Kidney (tissue), 14 donors: ENCODE data around the gene KCNG2. TPM values are rescaled to one million over a fixed set of nuclear protein-coding genes. Genes with fewer than 3 reads are reported as not detected.
A peak's percentile ranks its signal among the peaks of the same experiment; 100 is the strongest.

Experiments used
- DNase-seq, 5 donors: peaks; one replicate each; pipeline ENCODE4 v3.0.0-alpha.2; 2013 to 2020
- FAIRE-seq: peaks from 2 replicates; lab custom pipeline; 2012; peaks lifted over from hg19 to GRCh38; lab: Jason Lieb, UNC
- H3K27ac ChIP-seq, 2 donors: one replicate each; pipeline ENCODE4 v1.7.0; 2013; ENCODE audit warnings: low read depth in 2 of 2, low read length in 2 of 2, inconsistent platforms in 1 of 2
- H3K27me3 ChIP-seq: one replicate; pipeline ENCODE4 v1.7.1; 2013; ENCODE audit warnings: low read length, inconsistent platforms; ENCODE audit not compliant: control insufficient read depth, insufficient read depth
- H3K36me3 ChIP-seq, 3 donors: one replicate each; pipeline versions ENCODE4 v1.7.0 to v1.7.1; 2013; ENCODE audit warnings: low read length in 3 of 3, control low read depth in 1 of 3, inconsistent platforms in 1 of 3; ENCODE audit not compliant: insufficient read depth in 3 of 3, control insufficient read depth in 2 of 3
- H3K4me1 ChIP-seq, 3 donors: one replicate each; pipeline versions ENCODE4 v1.7.0 to v1.7.1; 2013; ENCODE audit warnings: low read length in 3 of 3, inconsistent platforms in 1 of 3, low read depth in 1 of 3; ENCODE audit not compliant: control insufficient read depth in 2 of 3, insufficient read depth in 2 of 3
- H3K4me3 ChIP-seq, 3 donors: one replicate each; pipeline versions ENCODE4 v1.7.0 to v1.8.1; 2013; ENCODE audit warnings: low read length in 3 of 3, control low read depth in 1 of 3, inconsistent platforms in 1 of 3
- H3K9ac ChIP-seq, 3 donors: one replicate each; pipeline versions ENCODE4 v1.7.0 to v1.7.1; 2013; ENCODE audit warnings: low read length in 3 of 3, control low read depth in 1 of 3, inconsistent platforms in 1 of 3
- H3K9me3 ChIP-seq, 3 donors: one replicate each; pipeline versions ENCODE4 v1.7.0 to v1.7.1; 2013; ENCODE audit warnings: low read length in 3 of 3, control low read depth in 1 of 3, inconsistent platforms in 1 of 3; ENCODE audit not compliant: control insufficient read depth in 2 of 3, insufficient read depth in 1 of 3
- CTCF ChIP-seq: IDR thresholded peaks from 3 replicates; pipeline ENCODE4 v1.5.1; 2012; ENCODE audit warnings: mild to moderate bottlenecking, moderate library complexity, borderline replicate concordance; ENCODE audit not compliant: insufficient read depth; ENCODE audit errors: extremely low read depth
- intact Hi-C: fragments of 100-400 bp; cut with DNase I; formaldehyde crosslinking; loops from one replicate; pipeline ENCODE4 v1.11.1; 2022
- polyA plus RNA-seq: library from polyadenylated mRNA; stranded (reverse); fragments of 350-450 nt; fragmentation: Illumina TruSeq; extraction: RNeasy Lipid Tissue Mini Kit (QIAGEN cat#74804); gene quantifications from one replicate; pipeline ENCODE4 v1.2.3, GENCODE V29; 2014; ENCODE audit warnings: low read depth, low replicate concordance; ENCODE audit not compliant: insufficient read depth
- total RNA-seq: library from RNA; stranded (reverse); fragmentation: NEBNext Ultra II Directional; extraction: Animal tissue kit (Norgen Biotek cat#: 25700); gene quantifications from one replicate; pipeline ENCODE4 v1.2.1, GENCODE V29; 2021
- donor health status: control.
- donor health status: control.
- donor health status: control.
- donor health status: control.
- donor health status: control.
- donor health status: DM: yes; HTN: yes; CAD: no.
- donor health status: Normal renal cell carcinoma (clear cell type).

Gene KCNG2
- total and polyA plus RNA-seq, 2 donors from 2014 or later = 0.76 TPM; not detected in 1

GRCh38 chr18:79912409-79912991 lies 114.8 kb downstream of the KCNG2 start:
- H3K9me3 ChIP-seq = peaks cover 0 to 1% (median 0%) of the 10 kb centered on the region in 3 donors
- H3K4me1 ChIP-seq = no peaks in the 10 kb centered on the region
- no peak for TF ChIP-seq CTCF
- peak in 3 of 5 donors; percentile 10 to 77 (median 31) for DNase-seq
- FAIRE-seq = no peak
- no peak overlapping the region for H3K9ac ChIP-seq
- H3K36me3 ChIP-seq = peaks cover 0 to 17% (median 11%) of the 10 kb centered on the region in 3 donors
- peak overlapping the region in 1 of 2 donors; percentile 13 for H3K27ac ChIP-seq
- H3K27me3 ChIP-seq = no peaks in the 10 kb centered on the region
- intact Hi-C loops = no loop called here
- no peak overlapping the region for H3K4me3 ChIP-seq

GRCh38 chr18:79912994-79913831 lies 115.5 kb downstream of the KCNG2 start:
- no peak for TF ChIP-seq CTCF
- peak in 2 of 5 donors; percentile 8 to 62 for DNase-seq
- H3K4me3 ChIP-seq = no peak overlapping the region
- H3K27me3 ChIP-seq = no peaks in the 10 kb centered on the region
- no peak overlapping the region for H3K27ac ChIP-seq
- H3K36me3 ChIP-seq = peaks cover 0 to 17% (median 11%) of the 10 kb centered on the region in 3 donors
- FAIRE-seq = no peak
- no peaks in the 10 kb centered on the region for H3K4me1 ChIP-seq
- H3K9ac ChIP-seq = no peak overlapping the region
- intact Hi-C loops = no loop called here
- H3K9me3 ChIP-seq = peaks cover 0 to 1% (median 0%) of the 10 kb centered on the region in 3 donors

GRCh38 chr18:79914614-79915160 lies 116.9 kb downstream of the KCNG2 start:
- H3K4me3 ChIP-seq = no peak overlapping the region
- DNase-seq (peak in 2 of 5 donors; percentile 5 to 60), FAIRE-seq (no peak)
- peaks cover 0 to 17% (median 11%) of the 10 kb centered on the region in 3 donors for H3K36me3 ChIP-seq
- intact Hi-C loops = no loop called here
- no peaks in the 10 kb centered on the region for H3K27me3 ChIP-seq
- TF ChIP-seq CTCF = no peak
- H3K9ac ChIP-seq = no peak overlapping the region
- peaks cover 0 to 1% (median 0%) of the 10 kb centered on the region in 3 donors for H3K9me3 ChIP-seq
- H3K4me1 ChIP-seq = no peaks in the 10 kb centered on the region
- H3K27ac ChIP-seq = no peak overlapping the region
